ENCODE data around the gene DDX10. TPM values are rescaled to one million over a fixed set of nuclear protein-coding genes. Genes with fewer than 3 reads are reported as not detected.

DDX10 gene
- polyA plus RNA-seq, 1 experiment, result 11.0 TPM

GRCh38 chr11:108983636-108984420, 319.0 kb downstream of the DDX10 start:
- POLR2A ChIA-PET, result no interaction called here
- no peak for DNase-seq (ENCODE audit: low read depth)

GRCh38 chr11:108984523-108984922, 319.7 kb downstream of the DDX10 start:
- Histone ChIP-seq H3K27me3 (ENCODE audit: control insufficient read depth, insufficient read depth, low read length) (no peaks in the 10 kb centered on the region), H3K36me3 (ENCODE audit: control insufficient read depth, insufficient read depth, low read length) (no peaks in the 10 kb centered on the region), H3K4me3 (ENCODE audit: low read depth, low read length) (no peak overlapping the region)
- POLR2A ChIA-PET, result no interaction called here
- TF ChIP-seq CTCF (IDR thresholded peaks at IDR 0.05; ENCODE audit: insufficient read depth, low read depth, low read length), result no peak
- CTCF ChIA-PET, result no interaction called here
- no peak for DNase-seq (ENCODE audit: low read depth)

More at GRCh38 chr11:108983636-108984420, 319.0 kb downstream of the DDX10 start:
- CTCF ChIA-PET, result interaction anchor here (0.7 kb wide), 1 partner anchor 8 kb away, joined by 7 read pairs; no protein-coding TSS in a partner anchor
- no peaks in the 10 kb centered on the region for H3K36me3 ChIP-seq (ENCODE audit: control insufficient read depth, insufficient read depth, low read length)
- no peak for TF ChIP-seq CTCF (IDR thresholded peaks at IDR 0.05; ENCODE audit: insufficient read depth, low read depth, low read length)
- H3K27me3 ChIP-seq (ENCODE audit: control insufficient read depth, insufficient read depth, low read length), result no peaks in the 10 kb centered on the region
- H3K4me3 ChIP-seq (ENCODE audit: low read depth, low read length), result no peak overlapping the region

GRCh38 chr11:108985236-108985944, 320.5 kb downstream of the DDX10 start:
- POLR2A ChIA-PET, result no interaction called here
- no peak overlapping the region for H3K4me3 ChIP-seq (ENCODE audit: low read depth, low read length)
- no peak for DNase-seq (ENCODE audit: low read depth)
- no peak for TF ChIP-seq CTCF (IDR thresholded peaks at IDR 0.05; ENCODE audit: insufficient read depth, low read depth, low read length)
- CTCF ChIA-PET, result interaction anchor here (0.6 kb wide), 1 partner anchor 197 kb away, joined by 4 read pairs; no protein-coding TSS in a partner anchor
- H3K27me3 ChIP-seq (ENCODE audit: control insufficient read depth, insufficient read depth, low read length), result no peaks in the 10 kb centered on the region
- no peaks in the 10 kb centered on the region for H3K36me3 ChIP-seq (ENCODE audit: control insufficient read depth, insufficient read depth, low read length)

GRCh38 chr11:108985945-108986279, 321.0 kb downstream of the DDX10 start:
- Histone ChIP-seq H3K36me3 (ENCODE audit: control insufficient read depth, insufficient read depth, low read length) (no peaks in the 10 kb centered on the region), H3K4me3 (ENCODE audit: low read depth, low read length) (no peak overlapping the region), H3K27me3 (ENCODE audit: control insufficient read depth, insufficient read depth, low read length) (no peaks in the 10 kb centered on the region)
- POLR2A ChIA-PET, result no interaction called here
- no peak for DNase-seq (ENCODE audit: low read depth)
- TF ChIP-seq CTCF (IDR thresholded peaks at IDR 0.05; ENCODE audit: insufficient read depth, low read depth, low read length), result no peak
- CTCF ChIA-PET, result no interaction called here

Other genes starting within 250 kb of the DDX10 start
- gene C11orf65, start 197.5 kb upstream of the DDX10 start, polyA plus RNA-seq (2011; rRNA removed), result 0.18 and 0.54 TPM in 2 replicates
- gene POGLUT3, start 166.7 kb upstream of the DDX10 start, polyA plus RNA-seq (2011; rRNA removed), result 20.8 and 34.1 TPM in 2 replicates
- 0.38 and 0.80 TPM in 2 replicates for gene EXPH5, start 71.3 kb upstream of the DDX10 start, polyA plus RNA-seq (2011; rRNA removed)